NCI-H2196 (cell line): ENCODE results near the gene LAMA2.

Experiments
- DNase-seq: peaks from one replicate; lab custom pipeline; 2025; ENCODE audit not compliant: unreplicated experiment; lab: John Stamatoyannopoulos, UW

Gene LAMA2

DNA sequence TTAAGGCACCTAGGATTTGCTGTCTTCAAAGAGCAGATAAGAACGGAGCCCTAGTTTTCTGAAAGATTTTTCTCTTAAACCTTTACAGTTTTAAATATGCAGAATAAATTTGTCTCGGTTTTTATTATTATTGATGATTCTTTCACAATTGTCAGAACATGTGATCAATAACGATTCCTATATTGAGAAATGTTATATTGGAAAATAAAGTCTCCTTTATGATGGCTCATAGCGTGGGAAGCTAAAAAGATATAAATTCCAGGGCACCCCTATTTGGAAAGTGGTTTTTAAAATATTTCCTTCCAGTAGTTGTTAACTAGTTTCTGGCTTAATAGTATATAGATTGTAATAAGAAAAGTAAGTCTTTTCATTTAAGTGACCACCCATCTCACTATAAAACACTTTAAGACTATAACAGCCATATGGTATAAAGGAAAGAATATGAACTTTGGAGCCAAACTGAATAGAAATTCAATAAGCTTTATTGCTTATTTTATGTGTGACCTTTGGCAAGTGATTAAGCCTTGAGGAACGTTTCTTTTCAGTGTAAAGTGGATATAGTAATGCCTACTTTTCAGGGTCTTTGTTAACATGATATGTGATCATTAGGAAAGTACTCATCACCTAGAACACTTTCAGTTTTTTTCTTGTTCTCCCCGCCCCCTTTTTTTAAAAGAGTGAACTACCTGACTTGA, 369.6 kb downstream of the LAMA2 start:
- no peak for DNase-seq

DNA sequence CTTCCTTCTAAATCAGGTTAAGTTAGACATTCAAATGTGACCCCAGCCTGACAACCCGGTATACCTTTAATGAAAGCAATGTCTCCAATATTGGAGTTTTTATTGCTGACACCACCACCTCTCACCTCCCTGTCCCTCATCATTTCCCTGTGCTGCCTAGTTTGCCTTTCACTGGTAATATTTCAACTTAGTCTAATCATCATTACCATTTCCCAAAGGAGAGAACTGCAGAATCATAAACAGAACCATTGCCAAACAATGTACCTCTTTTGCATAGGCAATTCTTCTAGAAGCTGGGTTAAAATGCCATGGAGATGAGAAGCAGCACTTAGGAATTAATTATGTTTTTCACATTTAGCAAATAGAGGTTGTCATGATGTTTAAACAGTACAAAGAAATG, 370.3 kb downstream of the LAMA2 start:
- no peak for DNase-seq

DNA sequence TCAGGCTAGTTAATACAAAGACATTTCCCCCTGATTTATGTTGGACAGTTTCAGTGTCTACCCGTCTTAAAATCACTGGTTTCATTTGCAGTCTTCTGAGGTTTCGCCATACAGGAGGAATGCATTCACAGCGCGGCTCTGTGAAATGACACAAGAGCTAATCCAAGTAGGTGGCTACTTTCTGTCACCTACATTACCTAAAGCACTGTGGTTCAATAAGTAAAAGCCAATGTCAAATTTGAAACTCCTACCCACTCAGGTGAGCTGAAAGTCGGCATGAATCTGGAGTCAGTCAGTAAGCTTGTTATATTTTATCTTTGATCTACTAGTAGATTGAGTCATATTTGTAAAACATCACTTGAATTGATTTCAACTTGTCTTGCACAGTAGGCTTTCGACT, 370.8 kb downstream of the LAMA2 start:
- DNase-seq = no peak

DNA sequence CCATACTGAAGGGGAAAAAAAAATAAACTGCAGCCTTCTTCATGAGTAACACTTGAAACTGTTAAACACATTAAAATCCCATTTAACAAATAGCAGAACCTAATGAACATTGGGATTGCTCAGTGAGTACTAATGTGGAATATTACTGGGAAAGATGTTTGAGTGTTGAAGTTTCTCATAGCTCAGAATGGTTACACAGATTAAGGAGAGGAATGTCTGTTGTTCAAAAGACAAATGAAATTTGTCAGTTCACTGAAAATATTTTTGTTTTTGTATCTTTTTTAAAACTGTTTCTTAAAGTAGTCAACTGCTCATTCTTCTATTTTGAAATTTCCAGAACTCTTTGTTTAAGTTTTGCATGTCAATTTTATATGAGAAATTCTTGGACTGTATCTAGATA, 374.3 kb downstream of the LAMA2 start:
- DNase-seq = no peak

DNA sequence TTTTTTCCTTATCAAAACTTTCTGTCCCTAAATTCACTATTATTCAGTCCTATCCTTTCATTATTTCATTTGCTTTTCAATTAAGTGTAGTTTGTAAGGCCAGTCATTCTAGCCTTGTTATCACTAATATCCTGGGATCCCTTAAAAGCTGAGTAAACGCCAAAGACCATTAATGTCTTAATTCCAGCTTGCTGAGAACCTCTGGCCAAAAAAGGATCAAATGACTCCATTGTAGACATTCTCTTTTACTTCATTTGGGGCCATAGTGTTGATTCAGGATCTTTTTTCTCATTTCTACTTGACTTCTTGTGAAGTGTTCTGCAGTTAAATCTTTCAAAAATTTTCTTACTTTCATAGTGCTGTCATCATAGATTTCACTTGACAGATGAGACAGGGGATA, 379.7 kb downstream of the LAMA2 start:
- no peak for DNase-seq

DNA sequence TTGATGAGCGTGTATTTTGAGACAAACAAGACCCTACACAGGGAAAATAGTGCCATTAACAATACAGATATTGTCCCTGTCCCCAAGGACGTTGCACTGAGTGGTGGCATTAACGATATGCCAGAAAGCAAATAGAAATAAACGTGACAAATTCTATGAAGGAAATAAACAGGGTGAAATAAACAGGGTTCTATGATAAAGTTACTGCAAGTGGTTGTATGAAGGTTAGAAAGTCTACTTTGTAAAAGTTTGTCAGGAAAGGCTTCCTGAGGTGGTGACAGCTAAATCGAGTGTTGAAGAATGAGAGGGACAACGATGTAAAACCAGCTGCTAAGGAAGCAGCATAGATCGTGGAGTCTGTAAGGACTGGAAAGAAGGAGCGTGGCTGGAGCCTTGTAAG, 380.2 kb downstream of the LAMA2 start:
- DNase-seq = no peak

DNA sequence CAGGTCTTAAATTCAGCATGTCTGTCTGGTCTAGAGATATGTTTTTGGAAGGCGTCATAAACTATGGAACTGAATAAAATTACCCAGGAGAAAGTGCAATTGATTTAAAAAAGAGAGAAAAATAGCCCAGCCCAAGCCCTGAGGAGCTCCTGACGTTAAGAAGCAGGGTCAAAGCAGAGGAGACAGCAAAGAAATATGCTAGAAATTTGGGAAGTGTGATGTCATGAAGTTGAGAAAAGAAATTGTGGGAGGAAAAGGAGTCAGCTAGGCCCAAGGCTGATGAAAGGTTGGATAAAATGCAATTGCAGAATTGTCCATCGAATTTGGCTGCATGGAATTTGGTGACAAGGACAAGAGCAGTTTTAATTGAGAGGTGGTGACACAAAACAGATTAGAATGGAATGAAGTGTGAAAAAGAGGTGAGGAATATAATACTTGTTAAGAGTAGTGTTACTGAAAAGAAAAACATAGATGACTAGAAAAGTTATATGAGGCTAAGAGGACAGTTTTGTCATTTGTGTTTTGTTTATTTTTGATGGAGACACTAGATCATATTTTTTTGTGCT, 381.6 kb downstream of the LAMA2 start:
- DNase-seq = no peak

DNA sequence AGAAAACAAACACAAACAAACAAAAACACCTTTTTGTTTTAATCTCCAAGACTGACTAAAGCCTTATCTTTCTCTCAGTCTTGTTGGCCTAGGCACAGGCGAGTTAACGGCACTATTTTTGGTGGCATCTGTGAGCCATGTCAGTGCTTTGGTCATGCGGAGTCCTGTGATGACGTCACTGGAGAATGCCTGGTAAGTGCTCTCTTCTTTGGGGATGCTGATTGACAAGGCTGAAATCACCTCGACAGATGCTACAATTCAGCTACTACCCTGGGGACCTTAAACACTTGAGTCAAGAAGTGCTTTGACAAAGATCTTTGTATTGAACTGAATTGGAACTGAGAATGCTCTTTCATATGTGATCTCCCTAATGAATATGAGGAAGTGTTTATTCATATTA, 384.1 kb downstream of the LAMA2 start:
- DNase-seq = no peak

DNA sequence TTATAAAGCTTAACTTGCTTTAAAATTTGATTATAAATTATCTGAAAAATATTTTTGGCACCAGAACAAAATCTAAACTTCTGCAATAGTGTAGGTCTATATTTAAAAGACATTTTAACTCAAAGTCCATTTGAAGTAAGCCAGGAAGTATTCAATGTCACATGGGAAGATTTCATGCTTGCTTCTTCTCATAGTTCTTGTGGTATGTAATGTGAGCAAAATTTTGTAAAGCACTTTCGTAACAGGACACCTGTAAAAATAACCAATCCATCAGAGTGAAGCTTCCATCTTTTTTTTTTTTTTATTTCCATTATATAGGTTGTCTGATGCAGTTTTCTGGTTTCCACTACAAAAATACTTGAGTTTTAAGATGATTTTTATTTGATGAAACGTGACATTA, 386.1 kb downstream of the LAMA2 start:
- DNase-seq = no peak

DNA sequence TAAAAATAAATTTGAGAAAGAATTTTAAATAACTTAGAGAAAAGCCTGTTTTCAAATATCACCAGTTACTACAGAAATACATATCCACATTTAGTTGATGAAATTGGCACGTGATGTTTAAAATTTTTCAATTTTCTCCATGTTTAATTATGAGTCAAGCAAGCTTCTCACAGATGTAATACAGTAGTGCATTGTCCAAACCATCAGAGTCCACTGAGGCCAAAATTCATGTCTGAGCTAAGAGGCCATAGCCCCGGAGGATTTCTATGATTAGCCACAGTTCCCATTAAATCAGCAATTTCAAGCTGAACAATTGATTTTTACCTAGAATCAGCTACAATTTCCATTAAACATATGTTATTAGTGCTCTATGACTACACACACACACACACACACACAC, 387.0 kb downstream of the LAMA2 start:
- no peak for DNase-seq

DNA sequence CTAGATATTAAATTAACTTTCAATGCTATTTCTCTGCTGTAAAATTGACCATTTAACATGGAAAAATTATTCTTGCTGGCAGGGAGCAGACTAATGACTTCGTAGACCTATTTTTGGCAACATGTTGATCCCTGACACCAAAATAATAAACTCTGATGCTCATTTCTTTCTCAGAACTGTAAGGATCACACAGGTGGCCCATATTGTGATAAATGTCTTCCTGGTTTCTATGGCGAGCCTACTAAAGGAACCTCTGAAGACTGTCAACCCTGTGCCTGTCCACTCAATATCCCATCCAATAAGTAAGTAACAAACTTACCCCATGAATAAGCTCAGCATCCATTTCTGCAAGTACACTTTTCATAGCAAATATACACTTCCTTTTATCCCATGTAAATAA, 387.5 kb downstream of the LAMA2 start:
- DNase-seq = no peak

DNA sequence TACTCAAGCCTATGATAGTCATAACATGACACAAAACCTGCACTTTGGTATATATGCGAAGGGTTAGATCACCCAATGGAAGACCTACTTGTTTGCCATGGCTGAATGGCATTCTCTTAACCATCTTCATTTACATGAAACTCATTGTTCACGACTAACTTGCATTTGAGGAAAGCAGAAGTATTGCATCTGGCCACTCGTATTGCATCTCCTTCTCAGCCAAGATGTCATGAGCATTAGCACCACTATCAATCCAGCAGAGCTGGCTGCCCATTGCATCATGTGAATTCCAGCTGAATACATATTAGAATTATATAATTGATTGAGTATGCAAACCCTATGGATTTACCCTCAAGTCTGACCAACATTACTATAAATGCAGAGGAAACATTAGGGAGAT, 390.2 kb downstream of the LAMA2 start:
- DNase-seq = no peak

DNA sequence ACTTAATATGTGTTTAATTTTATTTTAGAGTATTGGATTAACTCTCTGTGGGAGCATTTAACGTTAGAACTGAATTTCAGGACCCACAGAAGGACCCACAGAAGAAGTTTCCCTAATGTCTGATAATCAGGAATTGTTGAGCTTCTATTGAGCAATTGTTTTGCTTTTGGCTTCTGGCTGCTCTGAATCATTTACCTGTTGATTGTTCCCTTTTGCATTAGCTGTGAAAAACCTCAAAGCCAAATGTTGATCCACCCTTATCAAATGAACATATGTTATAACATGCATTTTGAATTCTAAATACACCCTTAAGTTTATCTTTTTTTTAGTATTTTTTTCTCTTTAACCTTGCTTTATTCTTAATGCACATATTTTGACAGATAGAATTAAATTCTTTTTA, 393.5 kb downstream of the LAMA2 start:
- DNase-seq = no peak

DNA sequence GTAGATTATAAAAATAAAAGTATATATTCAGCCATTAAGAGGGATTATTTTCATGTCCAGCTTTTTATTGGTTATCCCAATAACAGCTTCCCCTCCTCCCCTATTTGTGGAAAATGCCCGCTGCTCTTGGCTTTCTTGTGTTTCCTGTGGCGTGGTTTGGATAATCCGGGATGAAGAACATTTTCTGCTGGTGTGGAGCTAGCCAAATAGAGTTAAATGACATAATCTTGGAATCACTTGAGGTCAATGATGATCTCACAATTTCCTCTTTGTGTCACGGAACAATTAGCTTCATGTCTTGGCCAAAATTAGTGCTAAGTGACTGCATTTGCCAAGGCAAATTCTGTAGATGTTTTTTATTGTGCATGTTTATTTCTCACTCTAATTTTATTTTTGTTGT, 394.0 kb downstream of the LAMA2 start:
- no peak for DNase-seq

DNA sequence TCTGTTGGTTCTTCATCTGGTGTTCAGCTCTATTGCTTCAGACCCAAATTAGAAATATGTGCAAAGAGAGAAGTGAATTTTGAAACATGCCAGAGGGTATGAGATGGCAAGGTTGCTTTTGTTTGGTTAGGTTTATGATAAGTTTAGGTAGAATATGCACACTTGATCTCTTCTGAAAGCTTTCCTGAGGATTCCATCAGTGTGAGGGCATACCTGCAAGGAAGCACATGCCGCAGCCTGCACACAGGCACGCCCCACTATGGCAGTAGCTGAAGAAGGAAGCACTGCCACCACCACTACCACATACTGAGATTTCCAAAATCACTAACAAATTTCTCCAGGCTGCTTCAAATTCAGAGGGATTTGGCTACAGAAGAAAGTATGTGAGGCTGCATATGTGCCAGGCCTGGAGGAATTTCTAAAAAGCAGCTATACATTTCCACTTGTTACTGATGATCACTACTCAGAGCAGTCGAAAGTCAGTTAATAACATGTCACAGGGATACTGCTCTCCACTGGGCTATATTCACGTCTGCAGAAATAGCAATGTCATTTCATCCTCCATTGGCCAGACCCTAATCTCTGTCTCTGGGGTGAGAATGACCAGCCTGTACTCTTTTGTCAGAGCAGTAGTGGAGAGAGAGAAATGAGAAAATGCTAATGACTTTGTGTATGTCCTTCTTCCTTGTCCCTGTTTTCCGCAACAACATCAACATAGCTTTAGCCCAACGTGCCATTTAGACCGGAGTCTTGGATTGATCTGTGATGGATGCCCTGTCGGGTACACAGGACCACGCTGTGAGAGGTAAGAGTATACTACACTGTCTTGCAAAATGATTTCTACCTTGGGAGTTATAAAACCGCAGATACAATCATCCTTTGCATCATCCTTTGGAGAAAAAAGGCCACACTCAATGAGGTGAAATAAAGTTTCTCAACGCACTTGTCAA, 396.7 kb downstream of the LAMA2 start:
- no peak for DNase-seq

DNA sequence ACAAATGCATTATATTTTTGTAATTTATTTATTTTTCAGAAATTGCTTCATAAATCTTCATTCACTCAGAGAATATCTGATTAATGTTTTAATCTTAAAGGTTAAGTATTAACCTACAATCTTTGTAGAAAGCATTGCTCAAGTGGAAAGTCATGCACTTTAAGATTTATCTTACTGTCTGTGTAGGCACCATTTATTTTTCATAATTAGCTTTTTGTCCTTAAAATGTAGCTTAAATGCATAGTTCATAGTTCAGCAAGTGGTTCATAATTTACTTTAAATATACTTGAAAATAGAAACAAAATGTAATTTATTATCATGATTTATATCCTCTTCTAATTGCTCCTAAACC, 397.3 kb downstream of the LAMA2 start:
- DNase-seq = no peak

DNA sequence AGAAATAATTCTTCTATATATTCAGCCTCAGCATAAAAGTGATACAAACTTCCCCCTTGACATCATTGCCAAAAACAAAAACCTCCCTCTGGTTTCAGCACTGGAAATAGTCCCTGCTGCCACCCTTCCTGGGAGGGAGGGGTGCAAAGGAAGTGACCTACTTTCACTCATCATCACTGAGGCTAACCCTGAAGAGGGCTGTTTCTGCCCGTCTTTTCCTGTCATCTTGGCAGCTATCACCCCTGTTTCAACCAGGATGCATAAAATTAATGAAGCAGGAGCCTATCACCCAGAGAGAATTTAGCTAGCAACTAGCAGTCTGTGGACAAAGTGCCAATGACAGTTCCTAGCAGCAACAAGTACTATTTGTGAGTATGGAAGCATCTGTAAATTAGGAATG, 397.8 kb downstream of the LAMA2 start:
- DNase-seq = no peak

DNA sequence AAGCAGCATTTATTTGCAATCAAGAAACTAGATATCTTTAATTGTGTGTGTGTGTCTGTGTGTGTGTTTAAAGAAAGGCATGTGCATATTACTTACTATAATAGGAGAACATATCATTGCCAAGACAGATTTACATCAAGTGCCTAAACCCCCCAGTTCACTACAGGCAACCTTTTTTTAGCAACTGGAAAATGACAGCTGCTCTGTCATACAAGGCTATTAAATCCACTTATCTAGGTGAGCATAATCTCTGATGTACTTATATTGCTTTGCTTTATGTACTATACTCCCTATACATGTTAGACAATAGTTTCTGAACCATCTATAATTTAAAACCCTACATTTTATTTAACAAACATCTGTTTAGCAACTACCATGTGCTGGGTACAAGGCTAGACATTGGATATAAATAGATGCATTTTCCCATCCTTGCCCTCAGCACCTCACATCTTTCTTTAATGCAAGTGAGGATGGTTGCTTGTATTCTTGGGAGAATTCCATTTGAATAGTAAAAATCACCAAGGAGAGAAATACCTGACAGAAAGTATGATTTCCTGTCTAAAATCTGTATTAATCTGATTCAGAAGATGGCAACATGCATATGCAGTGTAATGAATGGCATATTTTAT, 398.3 kb downstream of the LAMA2 start:
- DNase-seq = no peak

DNA sequence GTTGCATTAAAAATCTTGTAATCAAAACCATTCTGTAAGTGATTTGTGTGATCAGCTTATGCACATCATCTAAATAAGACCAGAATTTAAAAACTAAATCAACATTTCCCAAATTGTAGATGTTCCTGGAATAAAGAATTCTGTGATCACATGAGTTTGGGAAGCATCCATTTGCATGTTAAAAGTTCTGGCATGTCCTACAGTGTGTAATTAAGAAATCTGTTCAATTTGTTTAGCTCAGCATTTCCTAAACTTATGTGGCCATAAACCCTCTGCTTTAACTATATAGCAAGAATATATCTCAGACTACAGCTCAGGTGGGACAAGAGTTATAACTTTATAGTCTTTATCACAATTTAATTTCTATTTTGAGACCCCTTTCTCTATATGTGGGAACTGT, 399.1 kb downstream of the LAMA2 start:
- DNase-seq = no peak

DNA sequence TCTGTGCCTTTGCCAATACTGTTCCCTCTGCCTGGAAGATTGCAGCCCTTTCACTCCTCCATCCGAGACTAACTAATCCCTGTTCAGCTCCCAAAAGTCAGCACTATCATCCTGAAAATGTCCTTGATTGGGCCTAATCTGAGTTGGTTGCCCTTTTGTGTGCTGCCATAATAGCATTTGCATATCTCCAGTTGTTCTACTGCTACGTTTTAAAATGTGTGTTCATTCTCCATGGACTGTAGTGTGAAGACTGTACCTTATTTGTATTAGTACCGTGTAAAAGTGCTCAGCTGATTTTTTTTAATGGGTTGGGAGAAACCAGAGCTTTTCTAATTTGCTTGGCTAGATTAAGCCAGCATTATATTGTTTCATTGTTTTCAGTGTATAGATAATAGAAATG, 401.3 kb downstream of the LAMA2 start:
- no peak for DNase-seq

DNA sequence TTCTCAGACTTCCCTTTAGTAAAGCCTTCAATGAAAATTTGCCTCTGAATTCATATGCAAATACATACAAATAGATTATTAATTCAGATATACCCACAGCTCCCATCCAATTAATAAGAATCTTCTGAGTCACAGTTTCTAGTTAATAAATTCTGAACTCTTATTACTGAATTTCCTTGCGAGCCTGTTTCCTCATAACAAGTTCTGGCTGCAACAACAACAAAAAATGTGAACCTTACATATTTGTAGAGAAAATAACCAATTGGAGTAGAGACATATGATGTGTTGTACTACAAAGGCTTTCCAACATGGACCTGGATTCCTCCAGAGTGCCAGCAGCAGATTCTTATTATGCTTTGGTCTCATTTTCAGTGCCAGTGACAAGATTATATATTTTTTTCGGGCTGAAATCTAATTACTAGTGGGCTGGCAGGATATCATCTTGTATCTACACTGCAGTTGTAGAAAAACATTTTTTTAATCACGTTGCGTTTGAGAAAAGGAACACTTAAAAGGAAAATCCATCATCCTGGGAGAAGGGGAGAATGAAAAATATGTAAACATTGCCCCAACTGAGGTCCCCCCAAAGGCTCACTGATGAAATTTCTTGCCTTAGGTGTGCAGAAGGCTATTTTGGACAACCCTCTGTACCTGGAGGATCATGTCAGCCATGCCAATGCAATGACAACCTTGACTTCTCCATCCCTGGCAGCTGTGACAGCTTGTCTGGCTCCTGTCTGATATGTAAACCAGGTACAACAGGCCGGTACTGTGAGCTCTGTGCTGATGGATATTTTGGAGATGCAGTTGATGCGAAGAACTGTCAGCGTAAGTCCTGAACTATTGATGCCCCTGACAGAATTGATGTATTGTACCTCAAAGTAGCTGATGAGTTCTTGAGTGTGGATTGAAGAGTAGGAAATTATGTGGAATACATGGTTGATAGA, 404.6 kb downstream of the LAMA2 start:
- no peak for DNase-seq
